Lower leg skin (tissue), 3 donors: ENCODE results near the gene CDH16.

Experiments used
- CTCF ChIP-seq, 3 donors: fragments of 450-650 bp; IDR thresholded peaks; one replicate each; pipeline ENCODE4 v1.5.1; 2016; ENCODE audit warnings: antibody characterized with exemption in 3 of 3, mild to moderate bottlenecking in 3 of 3, moderate library complexity in 2 of 3
- POLR2A ChIP-seq, 2 donors: fragments of 450-650 bp; IDR thresholded peaks; one replicate each; pipeline ENCODE4 v1.6.1; 2016 to 2017; ENCODE audit warnings: antibody characterized with exemption in 2 of 2, mild to moderate bottlenecking in 1 of 2, moderate library complexity in 1 of 2

DNA sequence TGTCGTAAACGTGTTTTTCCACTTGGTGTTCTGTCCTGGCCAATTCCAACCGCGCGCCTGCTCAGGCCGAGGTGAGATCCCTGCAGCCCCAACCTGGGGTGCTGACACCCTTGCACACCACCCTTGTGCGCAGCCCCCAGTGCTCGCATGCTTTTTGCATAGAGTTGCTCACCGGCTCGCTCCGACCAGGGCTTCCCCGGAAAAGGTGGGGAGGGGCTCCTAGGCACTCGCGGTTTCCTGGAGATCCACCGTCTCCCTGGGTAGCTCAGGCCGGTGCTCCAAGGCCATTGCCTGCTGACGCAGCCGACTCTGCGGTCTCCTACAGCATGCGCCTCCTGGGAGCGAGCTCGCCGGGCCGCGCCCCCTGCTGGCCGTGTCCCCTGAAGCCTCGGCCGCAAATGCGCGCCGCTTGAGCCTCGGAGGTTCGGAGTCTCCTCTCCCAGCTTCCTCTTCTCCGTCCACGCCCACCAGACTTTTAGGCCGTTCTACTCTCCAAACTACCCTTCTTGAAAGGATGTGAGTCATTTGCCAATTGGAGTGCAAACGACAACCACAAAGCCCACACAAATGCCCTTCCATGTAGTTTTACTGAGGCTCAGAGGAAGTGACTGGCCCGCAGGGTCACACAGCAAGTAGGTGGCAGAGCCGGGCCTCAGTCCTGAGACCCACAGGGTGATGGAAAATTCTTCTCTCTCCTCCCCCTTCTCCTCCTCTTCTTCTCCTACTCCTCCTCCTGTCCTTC lies 45.6 kb downstream of the CDH16 start:
- TF ChIP-seq CTCF (IDR thresholded peaks at IDR 0.05) = peak in 1 of 3 donors; percentile 77
- no peak for TF ChIP-seq POLR2A (IDR thresholded peaks at IDR 0.05)
